HG03571 (cell line): ENCODE measurements around the gene TMEM132C.

Experiments used
- ATAC-seq: cut with Tn5 transposase; IDR thresholded peaks from one replicate; pipeline ENCODE4 v1.9.1; 2021; ENCODE audit not compliant: unreplicated experiment

The TMEM132C gene

GRCh38 chr12:128402486-128403243 is 135.7 kb downstream of the TMEM132C start:
- ATAC-seq, result no peak

GRCh38 chr12:128408669-128409068 is 141.7 kb downstream of the TMEM132C start:
- ATAC-seq, result no peak

- no peak for ATAC-seq
These were observed 148.1 kb downstream of the TMEM132C start for GRCh38 chr12:128415036-128415560.

GRCh38 chr12:128418944-128419343 is 152.0 kb downstream of the TMEM132C start:
- ATAC-seq, result no peak

- no peak for ATAC-seq
These were observed 153.2 kb downstream of the TMEM132C start for GRCh38 chr12:128420163-128420562.

GRCh38 chr12:128421375-128421774 is 154.4 kb downstream of the TMEM132C start:
- ATAC-seq, result no peak

- no peak for ATAC-seq
These were observed 156.2 kb downstream of the TMEM132C start for GRCh38 chr12:128423205-128423604.

- no peak for ATAC-seq
These were observed 158.0 kb downstream of the TMEM132C start for GRCh38 chr12:128424931-128425431.

GRCh38 chr12:128425666-128426331 is 158.8 kb downstream of the TMEM132C start:
- no peak for ATAC-seq

- no peak for ATAC-seq
These were observed 159.5 kb downstream of the TMEM132C start for GRCh38 chr12:128426511-128426910.

GRCh38 chr12:128439796-128440195 is 172.8 kb downstream of the TMEM132C start:
- ATAC-seq, result no peak

- ATAC-seq, result no peak
These were observed 175.1 kb downstream of the TMEM132C start for GRCh38 chr12:128442096-128442495.

- ATAC-seq, result no peak
These were observed 177.6 kb downstream of the TMEM132C start for GRCh38 chr12:128444598-128444997.

GRCh38 chr12:128445415-128446127 is 178.6 kb downstream of the TMEM132C start:
- ATAC-seq, result no peak

GRCh38 chr12:128449146-128449894 is 182.3 kb downstream of the TMEM132C start:
- ATAC-seq, result no peak

GRCh38 chr12:128450810-128451209 is 183.8 kb downstream of the TMEM132C start:
- ATAC-seq, result no peak

GRCh38 chr12:128455851-128456250 is 188.9 kb downstream of the TMEM132C start:
- no peak for ATAC-seq

- ATAC-seq, result no peak
These were observed 190.0 kb downstream of the TMEM132C start for GRCh38 chr12:128456922-128457321.

- no peak for ATAC-seq
These were observed 191.5 kb downstream of the TMEM132C start for GRCh38 chr12:128458301-128458974.

GRCh38 chr12:128459067-128459466 is 192.1 kb downstream of the TMEM132C start:
- ATAC-seq, result no peak
